Right forelimb (tissue), 1 donor: ENCODE results near the gene OTUD7B.
"Not testable (repeated sequence)": the region's sequence is repeated elsewhere in the genome, so short reads cannot be mapped to it uniquely, and the experiment has no call there.

Experiments used
- DNase-seq: peaks from one replicate; pipeline ENCODE4 v3.0.0-alpha.2; 2018

Gene OTUD7B

GRCh38 chr1:150001415-150001814 is 9.1 kb downstream of the OTUD7B start:
- DNase-seq: no peak

DNA sequence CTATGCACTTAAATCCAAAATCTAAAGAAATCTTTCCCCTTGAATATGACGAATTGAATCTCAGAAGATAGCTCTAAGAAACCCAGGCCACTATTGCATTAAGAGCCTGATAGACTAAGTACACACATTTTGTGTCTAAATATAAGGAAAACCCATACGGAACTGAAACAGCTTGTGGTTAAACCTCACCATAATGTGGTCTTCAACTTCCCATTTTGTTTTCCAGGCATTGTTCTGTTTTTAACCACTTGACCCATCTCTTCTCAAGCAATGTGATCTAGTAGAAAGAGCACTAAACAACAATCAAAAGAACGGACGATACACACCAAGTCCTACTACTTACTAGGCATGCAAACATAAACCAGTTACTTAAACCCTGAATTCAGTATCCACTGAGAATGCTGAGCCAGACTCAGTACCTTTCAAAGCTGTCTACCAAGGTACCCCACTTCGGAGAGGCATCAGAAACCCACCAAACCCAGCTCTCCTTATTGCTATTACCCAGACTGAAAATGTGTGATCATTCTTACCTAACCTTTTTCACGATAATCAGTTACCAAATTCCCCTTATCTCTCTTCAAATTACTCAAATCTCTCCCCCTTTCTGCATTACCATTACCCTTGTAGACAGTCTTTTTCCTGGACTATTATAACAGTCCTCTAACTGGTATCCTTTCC is 12.8 kb downstream of the OTUD7B start:
- no peak for DNase-seq

DNA sequence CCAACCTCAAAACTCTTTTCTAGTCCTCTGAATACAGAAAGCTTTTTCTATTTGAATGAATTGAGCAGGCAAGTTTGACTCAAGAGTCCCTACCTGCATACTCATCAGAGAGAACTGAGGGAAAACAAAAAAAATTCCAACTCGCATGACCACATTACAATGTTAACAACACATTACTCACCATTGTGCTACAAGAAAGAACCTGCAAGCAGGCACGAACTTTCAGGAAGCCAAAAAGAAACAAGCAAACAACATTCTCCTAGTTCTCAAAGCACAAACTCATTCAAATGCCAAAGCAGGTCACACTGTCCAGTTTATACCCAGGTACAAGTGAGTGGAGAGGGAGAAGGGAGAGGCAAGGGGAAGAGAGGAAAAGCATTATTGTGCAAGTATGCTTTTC is 14.6 kb downstream of the OTUD7B start:
- DNase-seq: no peak

- no peak for DNase-seq
These were observed 16.8 kb downstream of the OTUD7B start for GRCh38 chr1:149993764-149994163.

DNA sequence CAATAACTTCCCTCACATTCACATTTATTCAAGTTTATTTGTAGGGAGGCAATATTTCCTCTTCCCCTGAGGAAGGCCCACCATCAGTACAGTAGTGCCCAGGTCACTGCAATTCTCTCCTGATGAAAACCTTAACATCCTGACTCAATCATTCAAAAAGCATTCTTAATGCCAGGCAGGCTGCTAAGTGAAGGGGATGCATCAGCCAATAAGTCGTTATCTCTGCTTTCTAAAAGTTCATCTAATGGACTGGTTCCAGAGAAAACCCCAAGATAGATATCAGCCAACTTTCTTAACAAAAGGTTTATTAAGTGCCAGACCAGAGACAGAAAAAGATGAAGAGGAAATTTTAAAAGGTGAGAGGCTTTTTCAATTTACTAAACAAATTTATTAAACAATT is 17.3 kb downstream of the OTUD7B start:
- no peak for DNase-seq

DNA sequence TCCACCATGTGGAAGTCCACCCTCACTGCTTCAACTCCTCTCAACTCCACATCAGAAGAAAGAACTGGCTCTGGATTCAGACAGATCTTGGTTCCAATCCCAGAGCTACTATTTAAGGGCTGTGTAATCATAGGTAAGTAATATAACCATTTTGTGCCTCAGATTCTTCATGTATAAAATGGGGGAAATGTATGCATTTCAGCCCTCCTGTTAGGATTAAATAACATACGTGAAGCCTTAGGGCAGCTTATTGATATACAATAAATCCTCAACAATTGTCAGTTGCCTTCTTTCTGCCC is 23.3 kb downstream of the OTUD7B start:
- DNase-seq: no peak

- DNase-seq: no peak
These were observed 23.8 kb downstream of the OTUD7B start for GRCh38 chr1:149986486-149987296.

DNA sequence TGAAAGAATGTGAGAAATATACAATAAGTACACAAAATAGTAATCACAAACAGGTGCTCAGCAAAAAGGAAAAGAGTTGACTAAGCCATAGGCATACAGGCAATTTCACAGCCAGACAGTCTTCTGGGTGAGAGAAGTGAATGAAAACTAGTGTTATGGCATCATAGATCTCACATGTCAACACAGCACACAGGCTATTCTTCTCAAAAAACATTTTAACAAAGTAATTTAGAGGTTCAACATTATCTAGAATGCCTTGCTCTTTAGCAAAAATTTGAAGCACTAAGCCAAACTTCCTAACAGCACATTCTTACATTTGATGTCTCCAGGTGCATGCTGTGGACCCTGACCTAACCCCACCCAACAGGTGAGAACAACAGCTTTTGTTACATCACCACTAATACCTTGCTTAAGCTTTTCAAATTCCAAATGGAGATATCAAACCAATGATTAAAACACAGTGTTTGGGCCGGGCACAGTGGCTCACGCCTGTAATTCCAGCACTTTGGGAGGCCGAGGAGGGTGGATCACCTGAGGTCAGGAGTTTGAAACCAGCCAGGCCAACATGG is 30.5 kb downstream of the OTUD7B start:
- no peak for DNase-seq

- no peak for DNase-seq
These were observed 31.1 kb downstream of the OTUD7B start for GRCh38 chr1:149979245-149979971.

GRCh38 chr1:149978547-149979023 is 31.9 kb downstream of the OTUD7B start:
- DNase-seq: no peak

DNA sequence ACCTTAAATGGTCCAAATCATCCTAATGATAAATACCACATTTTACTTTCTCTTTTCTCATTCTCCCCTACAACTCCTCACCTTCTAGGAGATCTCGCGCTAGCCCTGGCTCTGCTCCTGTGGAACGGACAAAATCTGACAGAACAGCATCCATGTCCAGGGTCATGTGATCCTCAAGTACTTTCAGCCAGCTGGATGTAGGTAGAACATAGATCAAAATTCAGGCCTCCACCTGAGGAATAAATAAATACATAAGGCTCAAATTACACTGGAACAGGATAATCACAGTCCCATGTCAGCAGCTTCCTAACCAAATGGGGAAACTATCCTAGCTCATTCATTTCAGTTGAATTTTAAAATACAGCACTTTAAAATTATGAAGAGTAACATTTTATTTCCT is 33.2 kb downstream of the OTUD7B start:
- no peak for DNase-seq

GRCh38 chr1:149972547-149972946 is 38.0 kb downstream of the OTUD7B start:
- DNase-seq: no peak

DNA sequence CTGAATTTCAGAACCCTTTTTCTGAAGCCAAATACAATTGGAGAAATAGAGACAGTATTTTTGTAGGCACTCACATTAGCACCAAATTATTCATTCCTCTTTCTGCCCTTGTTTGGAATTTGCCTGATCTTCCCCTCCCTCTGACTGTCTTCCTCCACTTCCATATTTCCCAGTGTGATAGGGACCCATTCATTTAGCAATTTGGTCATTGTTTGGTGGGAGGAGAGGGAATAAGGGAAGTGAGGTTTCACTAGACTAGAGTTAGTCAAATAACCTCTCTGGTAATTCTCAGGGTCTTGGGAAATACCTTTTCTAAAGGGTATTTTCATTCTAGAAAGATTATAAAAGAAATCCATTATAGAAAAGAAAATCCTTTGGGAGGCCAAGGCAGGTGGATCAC is 42.9 kb downstream of the OTUD7B start:
- DNase-seq: no peak

- no peak for DNase-seq
These were observed 43.5 kb downstream of the OTUD7B start for GRCh38 chr1:149967041-149967440.

DNA sequence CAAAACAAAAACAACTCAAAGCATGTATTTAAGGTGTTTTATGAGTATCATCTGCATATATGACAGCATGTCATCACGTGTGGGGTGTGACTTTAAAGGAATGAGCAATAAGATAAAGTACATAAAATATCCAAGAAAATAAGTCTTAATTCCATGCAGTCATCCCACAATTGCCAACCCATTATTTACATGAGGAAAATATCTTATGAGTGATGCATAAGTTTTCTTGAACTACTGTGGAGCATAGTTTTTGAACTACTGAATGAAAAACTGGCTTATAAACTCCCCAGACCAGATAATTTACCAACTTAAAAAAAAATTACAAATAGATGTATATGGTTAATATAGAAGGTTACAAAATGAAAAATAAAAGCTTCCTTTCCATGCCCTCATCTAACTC is 44.1 kb downstream of the OTUD7B start:
- no peak for DNase-seq

DNA sequence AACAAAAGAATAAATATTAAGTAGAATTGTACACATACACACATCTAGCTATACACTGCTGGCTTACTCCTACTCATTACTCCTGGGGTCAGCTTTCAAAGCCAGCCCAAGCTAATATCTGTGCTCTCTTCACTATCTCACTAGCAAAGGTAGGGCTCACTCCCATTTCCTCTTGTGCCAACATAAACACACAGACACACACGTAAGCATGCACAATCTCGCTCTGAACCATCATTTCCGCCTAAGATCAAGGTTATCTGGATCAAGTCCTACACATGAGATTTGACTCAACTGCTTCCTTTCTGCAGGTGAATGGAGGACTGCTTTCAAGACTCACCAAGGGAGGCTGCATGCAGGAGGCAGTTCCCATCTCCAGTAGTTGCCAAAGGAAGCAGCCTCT is 45.1 kb downstream of the OTUD7B start:
- DNase-seq: no peak

DNA sequence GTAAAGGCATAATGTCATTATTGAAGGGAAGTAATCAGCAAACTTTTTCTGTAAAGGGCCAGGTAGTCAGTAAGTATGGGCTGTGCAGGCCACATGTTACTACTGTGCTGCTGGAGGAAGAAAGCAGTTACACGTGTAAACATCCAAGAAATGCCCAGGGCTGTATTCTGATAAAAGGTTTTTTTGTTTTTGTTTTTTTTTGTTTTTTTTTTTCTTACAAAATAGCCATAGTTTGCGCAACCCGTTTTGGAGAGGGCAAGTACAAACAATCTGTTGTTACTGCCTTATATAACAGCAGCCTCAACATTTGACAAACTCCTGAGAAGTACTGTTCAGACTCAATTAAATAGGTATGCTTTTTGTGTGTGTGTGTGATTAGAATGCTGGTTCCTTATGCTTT is 47.2 kb downstream of the OTUD7B start:
- DNase-seq: no peak

DNA sequence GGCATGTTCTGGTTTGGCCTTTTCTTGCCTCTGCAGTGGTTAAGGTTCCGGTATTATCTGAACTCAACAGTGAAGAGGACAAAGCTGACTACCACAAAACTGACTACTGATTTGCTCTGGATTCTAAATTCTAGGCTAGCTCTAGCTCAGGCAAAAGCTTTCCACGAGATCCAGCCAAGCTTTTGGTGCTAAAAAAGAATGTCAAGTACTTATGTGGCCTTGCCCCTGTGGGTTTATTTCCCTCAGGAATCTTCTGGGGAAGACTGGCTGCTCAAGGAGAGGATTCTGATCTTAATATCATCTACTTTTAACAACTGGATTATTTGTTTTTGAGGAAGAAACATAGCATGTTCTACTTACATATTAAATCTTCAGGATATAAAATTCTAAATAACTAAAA is 47.8 kb downstream of the OTUD7B start:
- no peak for DNase-seq

- no peak for DNase-seq
These were observed 48.4 kb downstream of the OTUD7B start for GRCh38 chr1:149962039-149962647.

- not testable (repeated sequence) for DNase-seq
These were observed 53.0 kb downstream of the OTUD7B start for GRCh38 chr1:149957548-149957947.

- no peak for DNase-seq
These were observed 60.6 kb downstream of the OTUD7B start for GRCh38 chr1:149949911-149950310.

- DNase-seq: no peak
These were observed 65.3 kb downstream of the OTUD7B start for GRCh38 chr1:149945206-149945605.

DNA sequence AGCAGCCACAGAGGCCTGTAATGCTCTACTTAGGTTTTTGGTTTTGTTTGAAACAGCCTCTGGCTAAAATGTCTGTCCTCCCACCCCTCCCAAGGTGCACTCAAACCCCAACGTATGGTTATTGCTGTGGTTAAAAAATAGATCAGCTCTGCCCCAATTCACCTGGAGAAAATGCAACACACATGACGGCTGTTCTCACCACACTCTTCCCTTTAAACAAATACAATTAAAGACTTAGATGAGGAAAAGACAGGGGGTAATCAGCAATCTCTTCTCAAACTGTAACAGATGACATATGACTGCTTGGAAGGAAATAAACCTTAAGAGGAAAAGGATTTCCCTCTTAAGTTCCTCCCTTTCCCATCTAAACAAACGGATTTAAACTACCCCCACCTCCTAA is 67.6 kb downstream of the OTUD7B start:
- DNase-seq: no peak
